ENCODE measurements around the gene TLR8.

DNA sequence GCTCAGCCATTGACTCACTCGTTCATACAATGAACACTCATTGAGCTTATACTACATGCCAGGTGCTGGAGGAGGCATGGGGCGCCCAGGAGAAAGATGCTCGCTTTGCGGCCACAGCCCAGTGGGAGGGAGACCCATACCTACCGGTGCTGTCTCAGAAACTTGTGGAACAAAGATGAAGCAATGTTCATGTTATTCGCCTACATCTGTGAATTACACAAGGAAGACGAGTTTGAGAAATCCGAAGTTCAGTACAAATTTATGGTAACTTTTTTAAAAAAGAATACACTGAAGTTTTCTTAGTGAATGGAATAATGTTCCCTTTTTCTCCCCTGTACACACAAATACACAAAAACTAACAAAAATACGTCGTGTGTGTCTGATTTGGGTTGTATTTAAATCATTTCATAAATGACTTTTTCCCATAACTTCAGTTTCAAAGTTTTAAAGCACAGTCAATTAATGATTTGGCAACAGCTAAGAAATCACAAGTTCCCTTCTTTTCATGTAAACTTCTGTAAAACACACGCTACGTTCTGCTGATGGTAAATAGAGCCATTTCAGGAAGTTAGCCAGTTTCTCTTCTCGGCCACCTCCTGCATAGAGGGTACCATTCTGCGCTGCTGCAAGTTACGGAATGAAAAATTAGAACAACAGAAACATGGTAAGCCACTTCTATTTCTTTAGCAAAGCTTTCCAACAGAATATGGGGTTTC is at the start of gene TLR8:
- TF ChIP-seq, protein P1, sequence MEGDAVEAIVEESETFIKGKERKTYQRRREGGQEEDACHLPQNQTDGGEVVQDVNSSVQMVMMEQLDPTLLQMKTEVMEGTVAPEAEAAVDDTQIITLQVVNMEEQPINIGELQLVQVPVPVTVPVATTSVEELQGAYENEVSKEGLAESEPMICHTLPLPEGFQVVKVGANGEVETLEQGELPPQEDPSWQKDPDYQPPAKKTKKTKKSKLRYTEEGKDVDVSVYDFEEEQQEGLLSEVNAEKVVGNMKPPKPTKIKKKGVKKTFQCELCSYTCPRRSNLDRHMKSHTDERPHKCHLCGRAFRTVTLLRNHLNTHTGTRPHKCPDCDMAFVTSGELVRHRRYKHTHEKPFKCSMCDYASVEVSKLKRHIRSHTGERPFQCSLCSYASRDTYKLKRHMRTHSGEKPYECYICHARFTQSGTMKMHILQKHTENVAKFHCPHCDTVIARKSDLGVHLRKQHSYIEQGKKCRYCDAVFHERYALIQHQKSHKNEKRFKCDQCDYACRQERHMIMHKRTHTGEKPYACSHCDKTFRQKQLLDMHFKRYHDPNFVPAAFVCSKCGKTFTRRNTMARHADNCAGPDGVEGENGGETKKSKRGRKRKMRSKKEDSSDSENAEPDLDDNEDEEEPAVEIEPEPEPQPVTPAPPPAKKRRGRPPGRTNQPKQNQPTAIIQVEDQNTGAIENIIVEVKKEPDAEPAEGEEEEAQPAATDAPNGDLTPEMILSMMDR (IDR thresholded peaks at IDR 0.05), result no peak
- peak; percentile 12 for TF ChIP-seq POLR2A (IDR thresholded peaks at IDR 0.05)
